ENCODE results near the gene NCF4.

NCF4 gene

DNA sequence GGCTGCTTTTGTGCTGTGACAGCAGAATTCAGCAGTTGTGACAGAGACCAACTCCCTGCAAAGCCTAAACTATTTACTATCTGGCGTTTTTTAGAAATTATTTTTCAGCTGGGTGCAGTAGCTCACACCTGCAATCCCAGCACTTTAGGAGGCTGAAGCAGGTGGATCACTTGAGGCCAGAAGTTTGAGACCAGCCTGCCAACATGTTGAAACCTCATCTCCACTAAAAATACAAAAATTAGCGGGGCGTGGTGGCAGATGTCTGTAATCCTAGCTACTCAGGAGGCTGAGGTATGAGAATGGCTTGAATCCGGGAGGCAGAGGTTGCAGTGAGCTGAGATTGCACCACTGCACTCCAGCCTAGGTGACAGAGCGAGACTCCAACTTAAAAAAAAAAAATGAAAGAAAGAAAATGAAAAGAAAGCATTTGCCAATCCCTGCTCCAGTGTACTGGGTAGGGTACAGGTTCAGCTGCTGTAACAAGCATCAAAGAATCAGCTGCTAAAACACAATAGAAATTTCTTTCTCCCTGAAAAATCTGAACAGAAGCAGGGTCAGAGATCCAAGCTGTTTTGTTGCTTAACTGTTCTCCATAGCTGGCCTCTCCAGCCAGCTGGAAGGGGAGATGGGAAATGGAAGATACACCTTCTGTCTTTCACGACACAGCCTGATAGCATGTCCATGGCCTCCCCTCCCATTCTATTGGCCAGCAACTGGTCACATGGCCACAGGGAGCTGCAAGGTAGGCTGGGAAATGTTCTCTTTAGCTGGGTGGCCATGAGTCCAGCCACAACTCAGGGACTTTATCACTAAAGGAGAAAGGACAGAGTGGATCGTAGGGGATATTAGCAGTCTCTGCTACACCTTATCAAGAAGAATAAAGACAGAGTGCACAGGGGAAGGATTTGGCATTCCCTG lies 8.5 kb upstream of the NCF4 start:
- TF ChIP-seq ZNF274 (IDR thresholded peaks at IDR 0.05; ENCODE audit: low read depth, low read length) = no peak

DNA sequence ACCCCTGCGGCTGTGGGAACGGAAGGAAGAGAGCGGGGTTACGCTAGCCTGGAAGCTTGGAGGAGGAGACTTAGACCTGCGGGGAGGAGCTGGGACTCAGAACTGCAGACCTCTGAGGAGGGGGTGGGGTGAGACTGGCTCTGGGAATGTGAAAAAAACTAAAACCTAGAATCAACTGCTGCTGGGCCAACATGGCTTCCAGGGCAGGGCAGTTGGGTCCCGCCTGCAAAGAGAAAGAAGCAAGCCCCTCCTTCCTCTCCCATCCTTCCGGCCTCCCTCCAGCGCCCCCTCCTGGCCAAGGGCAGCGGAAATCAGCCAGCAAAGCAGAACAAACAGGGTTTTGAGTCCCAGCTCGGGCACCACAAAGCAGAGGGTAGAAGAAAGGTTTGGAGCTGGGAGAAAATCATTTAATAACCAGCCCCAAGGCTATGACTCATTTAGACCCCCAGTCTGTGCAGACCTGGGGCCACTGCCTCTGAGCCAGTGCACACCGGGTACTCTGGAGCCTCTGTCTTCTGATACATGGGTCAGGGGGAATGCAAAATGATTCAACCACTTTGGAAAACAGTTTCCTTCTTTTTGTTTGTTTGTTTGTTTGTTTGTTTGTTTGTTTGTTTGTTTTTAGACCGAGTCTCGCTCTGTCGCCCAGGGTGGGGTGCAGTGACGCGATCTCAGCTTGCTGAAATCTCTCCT lies 7.3 kb upstream of the NCF4 start:
- no peak overlapping the region; the same call in 1 of the 2 replicates for H3K4me3 ChIP-seq (ENCODE audit: low read length)
- no peak for TF ChIP-seq ZNF274 (IDR thresholded peaks at IDR 0.05; ENCODE audit: low read depth, low read length)

More for the DNA sequence above, 8.5 kb upstream of the NCF4 start:
- H3K4me3 ChIP-seq (ENCODE audit: low read length) = no peak overlapping the region

- TF ChIP-seq ZNF274 (IDR thresholded peaks at IDR 0.05; ENCODE audit: low read depth, low read length) = no peak
- H3K4me3 ChIP-seq (ENCODE audit: low read length) = no peak overlapping the region
These were observed 5.3 kb upstream of the NCF4 start for GRCh38 chr22:36855478-36855877.

DNA sequence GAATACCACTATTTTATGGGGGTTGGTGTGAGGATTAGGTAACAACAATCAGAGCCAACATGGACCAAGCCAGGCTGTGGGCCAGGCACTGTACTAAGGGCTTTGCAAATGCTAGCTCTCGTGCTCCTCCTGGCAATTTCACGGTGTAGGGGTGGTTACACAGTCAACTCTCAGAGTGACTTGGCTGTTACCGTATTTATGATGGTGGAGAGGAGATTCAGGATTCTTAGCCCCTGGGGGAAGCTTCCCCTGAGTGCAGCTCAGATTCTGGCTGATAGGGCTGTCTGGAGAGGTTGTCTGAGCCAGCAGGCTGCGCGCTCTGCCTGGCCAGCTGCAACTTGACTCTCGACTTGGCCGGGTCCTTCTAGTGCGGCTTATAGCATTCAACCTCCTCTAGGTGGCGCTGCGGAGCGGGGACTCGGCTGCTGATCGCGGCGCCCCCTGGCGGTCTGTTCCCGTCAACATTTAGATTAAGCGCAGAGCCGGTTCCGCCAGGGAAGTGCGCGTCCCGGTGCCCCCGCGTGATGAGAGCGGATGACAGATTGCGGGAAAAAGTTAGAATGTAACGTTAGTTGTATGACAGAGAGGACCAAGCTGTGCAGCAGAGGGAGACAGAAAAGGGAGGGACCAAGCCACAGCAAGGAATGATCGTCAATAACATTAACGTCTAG lies 4.5 kb upstream of the NCF4 start:
- no peak overlapping the region for H3K4me3 ChIP-seq (ENCODE audit: low read length)
- TF ChIP-seq ZNF274 (IDR thresholded peaks at IDR 0.05; ENCODE audit: low read depth, low read length) = no peak

- H3K4me3 ChIP-seq (ENCODE audit: low read length) = no peak overlapping the region
- TF ChIP-seq ZNF274 (IDR thresholded peaks at IDR 0.05; ENCODE audit: low read depth, low read length) = no peak
These were observed 4.0 kb upstream of the NCF4 start for GRCh38 chr22:36856792-36857135.

GRCh38 chr22:36858156-36858555 lies 2.6 kb upstream of the NCF4 start:
- no peak overlapping the region for H3K4me3 ChIP-seq (ENCODE audit: low read length)
- TF ChIP-seq ZNF274 (IDR thresholded peaks at IDR 0.05; ENCODE audit: low read depth, low read length) = no peak

DNA sequence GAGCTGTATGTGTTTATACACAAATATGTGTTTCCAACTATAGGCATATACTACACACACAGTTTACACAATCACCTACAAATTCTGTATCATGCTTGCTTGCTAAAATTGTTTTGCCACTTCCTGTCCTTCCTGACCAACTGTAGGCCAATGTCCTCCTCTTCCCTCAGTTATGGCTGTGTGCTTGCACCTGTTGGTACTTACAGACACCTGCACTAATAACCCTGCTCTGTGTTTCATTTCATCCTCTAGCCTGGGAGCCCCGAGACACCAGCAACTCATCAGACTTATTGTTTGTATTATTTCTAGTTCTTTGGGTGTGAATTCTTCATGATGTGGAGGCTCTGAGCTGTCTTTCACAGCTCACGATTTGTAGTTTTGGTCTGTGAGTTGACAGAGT lies 1.8 kb upstream of the NCF4 start:
- TF ChIP-seq ZNF274 (IDR thresholded peaks at IDR 0.05; ENCODE audit: low read depth, low read length) = no peak
- H3K4me3 ChIP-seq (ENCODE audit: low read length) = no peak overlapping the region

- no peak for TF ChIP-seq ZNF274 (IDR thresholded peaks at IDR 0.05; ENCODE audit: low read depth, low read length)
- no peak overlapping the region for H3K4me3 ChIP-seq (ENCODE audit: low read length)
These were observed 789 bp upstream of the NCF4 start for GRCh38 chr22:36860017-36860416.

DNA sequence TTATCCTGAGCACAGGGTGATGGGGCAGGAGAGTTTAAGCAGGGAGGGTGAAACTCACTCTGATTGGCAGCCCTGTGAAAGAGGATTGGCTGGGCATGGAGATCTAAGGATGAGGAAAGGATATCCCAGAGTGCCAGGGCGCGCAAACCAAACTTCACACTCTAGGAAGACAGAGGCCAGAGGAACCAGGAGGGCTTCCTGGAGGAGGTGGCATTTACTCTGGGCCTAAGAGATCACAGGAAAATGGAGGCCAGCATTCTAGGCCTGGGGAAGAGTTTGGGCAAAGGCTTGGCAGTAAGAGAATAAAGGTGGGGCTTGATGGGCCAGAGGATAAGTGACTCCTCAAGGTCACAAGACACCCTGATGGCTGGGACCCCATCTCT lies 377 bp upstream of the NCF4 start:
- no peak for TF ChIP-seq ZNF274 (IDR thresholded peaks at IDR 0.05; ENCODE audit: low read depth, low read length)
- no peak overlapping the region for H3K4me3 ChIP-seq (ENCODE audit: low read length)

GRCh38 chr22:36862251-36863242 lies 1.7 kb downstream of the NCF4 start:
- H3K4me3 ChIP-seq (ENCODE audit: low read length) = peak overlapping the region; percentile 61; the same call in 1 of the 2 replicates
- no peak for TF ChIP-seq ZNF274 (IDR thresholded peaks at IDR 0.05; ENCODE audit: low read depth, low read length)

DNA sequence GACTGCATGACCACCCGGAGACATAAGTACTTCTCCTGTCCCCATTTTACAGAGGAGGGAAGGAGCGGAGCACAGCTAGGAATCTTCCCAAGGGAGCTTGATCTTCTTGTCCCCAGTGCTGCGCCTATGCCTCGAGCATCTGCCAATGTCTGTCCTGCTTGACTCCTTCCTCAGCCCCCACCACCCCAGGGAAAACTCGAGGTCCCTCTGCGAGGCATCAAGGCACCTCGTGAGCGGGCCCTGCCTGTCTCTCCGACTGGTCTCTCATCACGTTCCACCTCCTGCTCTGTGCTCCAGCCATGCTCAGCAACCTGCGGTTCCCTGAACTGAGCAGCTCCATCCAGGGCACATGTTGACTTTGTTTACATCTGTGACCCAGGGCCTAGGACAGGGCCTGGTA lies 2.5 kb downstream of the NCF4 start:
- no peak for TF ChIP-seq ZNF274 (IDR thresholded peaks at IDR 0.05; ENCODE audit: low read depth, low read length)
- H3K4me3 ChIP-seq (ENCODE audit: low read length) = peak overlapping the region; percentile 0; the same call in 1 of the 2 replicates

DNA sequence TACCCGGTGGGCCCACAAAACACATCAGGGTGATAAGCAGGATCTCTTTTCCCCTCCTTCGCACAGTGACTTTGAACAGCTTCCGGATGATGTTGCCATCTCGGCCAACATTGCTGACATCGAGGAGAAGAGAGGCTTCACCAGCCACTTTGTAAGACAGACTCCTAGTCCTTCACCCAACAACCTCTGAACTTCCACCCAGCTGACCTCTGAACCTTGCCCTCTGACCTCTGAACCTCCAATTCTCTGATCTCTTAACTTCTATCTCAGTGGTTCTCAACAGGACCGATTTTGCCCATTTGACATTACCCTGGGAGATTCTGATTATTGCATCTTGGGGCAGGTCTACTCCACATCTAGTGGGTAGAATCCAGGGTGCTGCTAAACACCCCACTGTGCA lies 3.2 kb downstream of the NCF4 start:
- no peak overlapping the region for H3K4me3 ChIP-seq (ENCODE audit: low read length)
- no peak for TF ChIP-seq ZNF274 (IDR thresholded peaks at IDR 0.05; ENCODE audit: low read depth, low read length)

DNA sequence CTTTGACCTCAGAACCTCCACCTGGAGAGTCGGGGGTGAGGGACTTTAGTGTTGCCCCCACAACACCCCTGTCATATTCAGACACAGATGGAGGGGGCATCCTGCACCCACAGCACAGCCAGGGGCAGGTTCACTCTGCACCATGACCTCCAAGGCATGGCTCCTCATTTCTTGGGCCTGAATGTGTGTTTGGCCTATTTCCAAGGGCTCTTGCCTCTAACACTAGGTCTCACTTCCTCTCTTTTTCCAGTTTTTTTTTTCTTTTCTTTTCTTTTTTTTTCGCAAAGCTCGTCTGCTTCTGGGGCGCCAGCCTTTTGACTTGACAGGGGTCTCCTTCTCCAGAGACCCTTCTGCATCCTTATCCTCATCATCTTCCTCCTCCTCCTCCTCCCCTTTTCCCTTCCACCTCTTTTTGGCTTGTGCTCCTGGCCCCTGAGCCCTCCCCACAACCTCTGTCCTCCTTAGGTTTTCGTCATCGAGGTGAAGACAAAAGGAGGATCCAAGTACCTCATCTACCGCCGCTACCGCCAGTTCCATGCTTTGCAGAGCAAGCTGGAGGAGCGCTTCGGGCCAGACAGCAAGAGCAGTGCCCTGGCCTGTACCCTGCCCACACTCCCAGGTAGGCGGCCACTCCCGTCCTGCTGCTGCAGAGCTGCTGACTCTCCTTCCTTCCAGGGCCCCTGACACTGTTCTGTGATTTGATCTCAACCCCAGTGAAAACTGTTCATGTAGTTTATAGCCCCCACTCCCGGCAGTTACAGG lies 3.8 kb downstream of the NCF4 start:
- no peak overlapping the region for H3K4me3 ChIP-seq (ENCODE audit: low read length)
- no peak for TF ChIP-seq ZNF274 (IDR thresholded peaks at IDR 0.05; ENCODE audit: low read depth, low read length)

Data from GM08714 (cell line).